A549 (cell line): ENCODE measurements around the gene NLRP1.

Experiments used
- CEBPB ChIP-seq, 2 experiments: fragments of >200 bp in 1 of 2; sonication (Bioruptor Twin) in 1 of 2; formaldehyde crosslinking in 1 of 2; IDR thresholded peaks; 2 replicates each; pipeline ENCODE4 v1.6.1; 2012 to 2016
- CHD2 ChIP-seq: fragments of 150-350 bp; IDR thresholded peaks from 2 replicates; pipeline ENCODE4 v1.6.1; 2014; ENCODE audit warnings: low read length; ENCODE audit not compliant: partially characterized antibody
- EHMT2 ChIP-seq: fragments of 200-600 bp; sonication (generic); IDR thresholded peaks from 2 replicates; pipeline ENCODE4 v1.6.1; 2016; ENCODE audit warnings: antibody characterized with exemption, low read depth, mild to moderate bottlenecking, moderate library complexity
- MAFK ChIP-seq: fragments of 450-650 bp; IDR thresholded peaks from 2 replicates; pipeline ENCODE4 v1.6.1; 2014; ENCODE audit not compliant: partially characterized antibody
- SMC3 ChIP-seq: fragments of >200 bp; sonication (Bioruptor Twin); formaldehyde crosslinking; IDR thresholded peaks from 3 replicates; pipeline ENCODE4 v1.6.1; 2018; ENCODE audit warnings: inconsistent platforms
- TF ChIP-seq, protein P1 (sequence below): fragments of >200 bp; sonication (Bioruptor Twin); formaldehyde crosslinking; IDR thresholded peaks from 3 replicates; pipeline ENCODE4 v1.5.1; 2016

DNA sequence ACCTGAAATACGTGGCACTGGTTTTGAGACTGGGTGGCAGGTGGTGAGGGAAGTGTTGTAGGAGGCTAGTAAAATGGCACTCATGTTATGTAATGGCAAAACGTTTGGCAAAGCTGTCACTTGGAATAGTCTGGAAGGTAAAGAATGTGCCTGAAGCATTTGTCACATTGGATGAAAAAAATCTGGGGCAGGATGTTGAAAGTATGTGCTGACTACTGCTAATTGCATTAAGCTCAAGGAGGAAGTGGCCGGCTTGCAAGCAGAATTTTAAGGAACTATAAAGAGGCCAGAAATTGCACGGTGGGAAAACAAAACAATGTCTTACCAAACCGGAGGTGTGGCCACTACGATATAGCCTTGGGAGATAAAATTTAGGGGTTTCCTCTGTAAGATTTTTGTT, 26.6 kb upstream of the NLRP1 start:
- TF ChIP-seq, protein P1, sequence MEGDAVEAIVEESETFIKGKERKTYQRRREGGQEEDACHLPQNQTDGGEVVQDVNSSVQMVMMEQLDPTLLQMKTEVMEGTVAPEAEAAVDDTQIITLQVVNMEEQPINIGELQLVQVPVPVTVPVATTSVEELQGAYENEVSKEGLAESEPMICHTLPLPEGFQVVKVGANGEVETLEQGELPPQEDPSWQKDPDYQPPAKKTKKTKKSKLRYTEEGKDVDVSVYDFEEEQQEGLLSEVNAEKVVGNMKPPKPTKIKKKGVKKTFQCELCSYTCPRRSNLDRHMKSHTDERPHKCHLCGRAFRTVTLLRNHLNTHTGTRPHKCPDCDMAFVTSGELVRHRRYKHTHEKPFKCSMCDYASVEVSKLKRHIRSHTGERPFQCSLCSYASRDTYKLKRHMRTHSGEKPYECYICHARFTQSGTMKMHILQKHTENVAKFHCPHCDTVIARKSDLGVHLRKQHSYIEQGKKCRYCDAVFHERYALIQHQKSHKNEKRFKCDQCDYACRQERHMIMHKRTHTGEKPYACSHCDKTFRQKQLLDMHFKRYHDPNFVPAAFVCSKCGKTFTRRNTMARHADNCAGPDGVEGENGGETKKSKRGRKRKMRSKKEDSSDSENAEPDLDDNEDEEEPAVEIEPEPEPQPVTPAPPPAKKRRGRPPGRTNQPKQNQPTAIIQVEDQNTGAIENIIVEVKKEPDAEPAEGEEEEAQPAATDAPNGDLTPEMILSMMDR: no peak
- TF ChIP-seq MAFK (no peak), EHMT2 (no peak), CHD2 (no peak), SMC3 (no peak), CEBPB (IDR thresholded peaks at IDR 0.05) (no peak)
